GM18499 (cell line): ENCODE results near the gene BLCAP.
"Not testable (repeated sequence)": the region's sequence is repeated elsewhere in the genome, so short reads cannot be mapped to it uniquely, and the experiment has no call there.

ENCODE experiments used
- ATAC-seq: cut with Tn5 transposase; IDR thresholded peaks from one replicate; pipeline ENCODE4 v1.9.1; 2021; ENCODE audit warnings: moderate number of reproducible peaks; ENCODE audit not compliant: insufficient read depth, unreplicated experiment

BLCAP gene

DNA sequence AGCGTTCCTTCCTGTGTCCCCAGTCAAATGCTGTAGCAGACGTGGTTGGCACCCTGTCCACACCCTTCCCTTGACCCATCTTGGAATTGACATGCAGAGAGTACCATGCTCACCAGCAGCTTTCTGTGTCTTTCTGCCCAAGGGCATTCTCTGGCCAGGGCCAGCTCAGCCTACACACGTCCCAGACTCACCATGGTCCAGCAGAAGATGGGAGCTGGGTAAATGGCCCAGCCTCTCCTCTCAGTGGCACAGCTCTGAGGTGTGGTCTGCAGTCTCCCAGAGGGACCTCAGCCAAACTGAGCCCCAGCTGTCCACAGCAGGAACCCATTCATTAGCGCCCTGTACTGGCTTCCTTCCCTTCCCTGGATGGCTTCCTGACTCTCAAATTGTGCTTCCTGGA is 31.1 kb upstream of the BLCAP start:
- no peak for ATAC-seq

DNA sequence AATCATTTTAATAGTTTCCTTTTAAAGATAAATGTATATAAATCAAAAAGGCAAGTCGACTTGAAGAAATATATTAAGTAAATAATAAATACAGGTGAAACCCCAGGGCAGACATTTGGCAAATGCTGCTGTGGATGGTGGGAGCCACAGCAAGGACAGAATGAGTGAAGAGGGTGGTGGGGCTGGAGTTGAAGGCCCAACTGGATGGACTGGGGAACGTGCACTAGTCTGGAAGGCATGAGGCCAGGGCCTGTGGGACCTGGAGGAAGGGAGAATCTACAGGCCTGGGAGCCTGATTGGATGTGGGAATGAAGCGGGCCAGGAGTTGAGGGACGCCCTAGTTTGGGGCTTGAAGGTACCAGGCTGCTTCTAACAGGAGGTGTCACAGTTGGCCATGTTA is 30.6 kb upstream of the BLCAP start:
- no peak for ATAC-seq

- no peak for ATAC-seq
Observed at GRCh38 chr20:37556538-37556937, 28.9 kb upstream of the BLCAP start.

DNA sequence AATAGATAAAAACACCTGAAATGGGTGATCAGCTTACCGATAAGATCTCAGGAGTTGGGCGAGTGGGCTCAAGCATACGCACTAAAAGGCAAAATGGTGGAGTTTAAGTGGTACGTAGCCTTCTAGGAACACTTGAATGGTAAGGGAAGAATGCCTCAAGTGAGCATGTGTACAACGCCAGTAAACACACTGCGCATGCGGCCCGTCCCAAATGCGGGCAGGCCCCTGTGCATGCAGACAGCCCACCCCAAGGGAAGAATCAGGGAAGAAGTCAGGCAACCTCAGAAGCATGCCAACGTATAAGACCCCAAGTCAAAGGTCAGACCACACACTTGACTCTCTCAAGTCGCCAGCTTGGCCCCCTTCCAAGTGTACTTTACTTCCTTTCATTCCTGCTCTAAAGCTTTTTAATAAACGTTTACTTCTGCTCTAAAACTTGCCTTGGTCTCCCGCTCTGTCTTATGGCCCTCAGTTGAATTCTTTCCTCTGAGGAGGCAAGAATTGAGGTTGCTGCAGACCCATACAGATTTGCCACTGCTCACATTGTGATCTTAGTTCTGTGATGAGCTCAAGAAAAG is 27.1 kb upstream of the BLCAP start:
- ATAC-seq = not testable (repeated sequence)

GRCh38 chr20:37552415-37552814 is 24.7 kb upstream of the BLCAP start:
- ATAC-seq = no peak

- not testable (repeated sequence) for ATAC-seq
Observed at GRCh38 chr20:37551660-37552059, 24.0 kb upstream of the BLCAP start.

DNA sequence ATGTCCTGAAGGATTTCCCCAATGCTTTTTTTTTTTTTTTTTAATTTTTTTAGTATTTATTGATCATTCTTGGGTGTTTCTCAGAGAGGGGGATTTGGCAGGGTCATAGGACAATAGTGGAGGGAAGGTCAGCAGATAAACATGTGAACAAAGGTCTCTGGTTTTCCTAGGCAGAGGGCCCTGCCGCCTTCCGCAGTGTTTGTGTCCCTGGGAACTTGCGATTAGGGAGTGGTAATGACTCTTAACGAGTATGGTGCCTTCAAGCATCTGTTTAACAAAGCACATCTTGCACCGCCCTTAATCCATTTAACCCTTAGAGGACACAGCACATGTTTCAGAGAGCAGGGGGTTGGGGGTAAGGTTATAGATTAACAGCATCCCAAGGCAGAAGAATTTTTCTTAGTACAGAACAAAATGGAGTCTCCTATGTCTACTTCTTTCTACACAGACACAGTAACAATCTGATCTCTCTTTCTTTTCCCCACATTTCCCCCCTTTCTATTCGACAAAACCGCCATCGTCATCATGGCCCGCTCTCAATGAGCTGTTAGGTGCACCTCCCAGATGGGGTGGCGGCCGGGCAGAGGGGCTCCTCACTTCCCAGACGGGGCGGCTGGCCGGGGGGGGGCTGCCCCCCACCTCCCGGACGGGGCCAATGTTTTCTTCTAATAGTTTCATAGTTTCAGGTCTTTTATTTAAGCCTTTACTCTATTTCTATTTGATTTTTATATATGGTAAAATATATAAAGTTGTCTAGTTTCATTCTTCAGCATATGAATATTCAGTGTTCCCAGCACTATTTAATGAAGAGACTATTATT is 22.6 kb upstream of the BLCAP start:
- not testable (repeated sequence) for ATAC-seq

- ATAC-seq = no peak
Observed at GRCh38 chr20:37547912-37548311, 20.2 kb upstream of the BLCAP start.

DNA sequence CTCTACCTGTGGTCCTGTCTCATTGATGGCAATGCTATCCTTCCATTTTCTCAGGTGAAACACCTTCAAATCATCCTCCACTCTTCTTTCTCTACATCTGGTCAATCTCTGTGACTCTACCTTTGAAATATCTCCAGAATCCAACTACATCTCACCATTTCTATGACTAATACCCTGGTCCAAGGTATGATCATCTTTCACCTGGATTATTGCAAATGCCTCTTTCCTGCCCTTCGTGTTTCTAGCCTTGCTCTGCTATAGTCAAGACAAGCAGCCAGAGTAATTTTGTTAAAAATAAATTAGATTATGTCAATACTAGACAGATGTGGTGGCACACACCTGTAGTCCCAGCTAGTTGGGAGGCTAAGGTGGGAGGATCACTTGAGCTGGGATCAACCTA is 17.8 kb upstream of the BLCAP start:
- ATAC-seq = no peak

DNA sequence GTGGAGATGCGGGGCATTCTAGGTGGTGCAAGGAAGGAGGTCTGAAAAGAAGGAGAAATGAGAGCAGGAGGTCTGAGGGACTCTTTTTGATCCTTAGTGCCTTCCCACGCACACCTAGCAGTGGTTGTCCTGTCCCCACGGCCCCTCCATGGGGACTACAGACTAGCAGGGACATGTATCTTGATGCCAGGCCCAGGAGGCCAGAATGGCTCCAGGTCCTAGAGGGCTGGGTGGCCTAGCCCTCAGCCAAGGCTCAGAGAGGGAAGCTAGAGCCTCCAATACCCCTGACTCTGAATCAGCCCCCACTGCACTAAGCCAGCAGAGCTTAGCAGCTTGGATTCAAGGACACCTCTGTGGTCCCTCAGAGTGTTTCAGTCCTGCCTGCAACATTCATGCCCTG is 16.7 kb upstream of the BLCAP start:
- no peak for ATAC-seq

- ATAC-seq = no peak
Observed at GRCh38 chr20:37543828-37544227, 16.2 kb upstream of the BLCAP start.

DNA sequence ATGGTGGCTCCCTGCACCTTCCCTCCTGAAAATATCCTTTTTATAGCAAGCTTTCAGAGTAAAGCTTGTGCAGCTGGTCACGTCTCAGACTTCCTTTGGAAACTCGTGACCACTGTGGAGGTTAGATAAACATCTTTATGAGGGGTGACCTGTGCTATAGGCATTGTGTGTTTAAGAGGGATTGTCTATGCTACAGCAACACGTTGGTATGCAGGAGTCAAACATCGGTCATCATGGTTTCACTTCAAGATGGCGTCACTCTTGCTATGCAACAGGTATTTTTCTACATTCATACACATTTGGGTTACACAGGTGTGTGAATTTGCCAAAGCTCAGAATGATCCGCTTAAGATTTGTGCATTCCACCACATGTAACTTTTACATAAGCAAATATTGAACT is 14.6 kb upstream of the BLCAP start:
- ATAC-seq = no peak

DNA sequence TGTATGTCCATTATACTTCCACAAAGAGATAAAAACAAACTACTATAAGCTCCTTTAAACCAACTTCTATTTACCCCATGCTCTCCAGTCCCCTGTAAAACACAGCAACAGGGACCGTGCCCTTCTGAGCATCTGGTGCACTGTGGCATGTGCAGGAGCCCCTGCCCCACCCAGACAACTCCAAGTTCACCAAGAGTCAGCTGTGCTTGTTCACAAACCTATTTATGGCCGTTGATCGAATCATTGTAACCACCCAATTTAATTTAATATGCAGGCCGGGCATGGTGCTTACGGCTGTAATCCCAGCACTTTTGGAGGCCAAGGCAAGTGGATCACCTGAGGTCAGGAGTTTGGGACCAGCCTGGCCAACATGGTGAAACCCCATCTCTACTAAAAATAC is 13.7 kb upstream of the BLCAP start:
- no peak for ATAC-seq

GRCh38 chr20:37540838-37541237 is 13.2 kb upstream of the BLCAP start:
- ATAC-seq = not testable (repeated sequence)

- no peak for ATAC-seq
Observed at GRCh38 chr20:37540001-37540400, 12.3 kb upstream of the BLCAP start.

DNA sequence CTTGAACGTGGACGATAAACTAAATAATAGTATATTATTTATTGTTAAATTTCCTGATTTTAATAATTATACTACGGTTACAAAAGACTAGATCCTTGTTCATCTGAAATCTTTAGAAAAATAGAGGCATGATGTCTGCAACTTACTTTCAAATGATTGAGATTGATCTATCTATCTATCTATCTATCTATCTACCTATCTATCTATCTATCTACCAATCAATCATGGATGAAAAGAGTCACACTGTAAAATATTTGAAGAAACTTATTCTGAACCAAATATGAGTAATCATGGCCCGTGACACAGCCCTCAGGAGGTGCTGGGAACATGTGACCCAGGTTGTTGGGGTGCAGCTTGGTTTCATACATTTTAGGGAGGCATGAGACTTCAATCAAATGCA is 11.7 kb upstream of the BLCAP start:
- no peak for ATAC-seq

DNA sequence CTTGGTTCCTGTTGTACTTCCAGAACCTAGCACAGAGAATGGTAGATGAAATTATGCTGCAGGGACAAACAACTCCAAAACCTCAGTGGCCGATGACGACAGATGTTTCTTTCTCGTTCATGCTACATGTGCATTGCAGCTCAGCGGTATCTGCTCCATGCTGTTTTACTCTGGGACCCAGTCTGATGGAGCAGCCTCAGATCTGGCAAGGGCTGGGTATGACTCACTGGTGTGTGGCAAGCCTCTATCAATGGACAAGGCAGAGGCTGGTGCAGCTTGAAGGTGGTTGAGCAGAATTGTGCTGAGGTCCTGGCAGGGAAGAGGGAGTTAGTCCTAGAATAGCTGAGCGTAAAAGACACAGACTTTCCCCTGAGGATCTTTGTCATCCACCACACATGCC is 10.3 kb upstream of the BLCAP start:
- no peak for ATAC-seq

GRCh38 chr20:37537505-37537904 is 9.8 kb upstream of the BLCAP start:
- ATAC-seq = no peak

DNA sequence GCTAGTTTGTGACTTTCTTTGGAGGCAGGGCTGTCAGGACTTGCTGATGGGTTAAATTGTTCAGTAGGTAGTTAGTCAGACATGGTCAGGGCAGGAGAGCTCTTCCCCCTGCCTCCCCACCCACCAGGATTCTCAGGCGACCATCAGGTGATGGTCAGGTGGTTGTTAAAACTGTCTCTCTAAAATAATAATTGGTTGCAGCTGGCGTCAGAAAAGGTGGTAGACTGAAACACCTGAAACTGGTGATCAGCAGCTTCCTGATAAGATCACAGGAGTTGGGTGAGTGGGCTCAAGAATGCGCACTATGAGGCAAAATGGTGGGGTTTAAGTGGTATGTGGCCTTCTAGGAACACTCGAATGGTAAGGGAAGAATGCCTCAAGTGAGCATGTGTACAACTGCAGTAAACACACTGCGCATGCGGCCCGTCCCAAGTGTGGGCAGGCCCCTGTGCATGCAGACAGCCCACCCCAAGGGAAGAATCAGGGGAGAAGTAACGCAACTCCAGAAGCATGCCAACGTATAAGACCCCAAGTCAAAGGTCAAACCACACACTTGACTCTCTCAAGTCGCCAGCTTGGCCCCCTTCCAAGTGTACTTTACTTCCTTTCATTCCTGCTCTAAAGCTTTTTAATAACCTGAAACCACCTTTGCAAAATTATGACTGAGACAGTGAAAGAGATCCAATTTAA is 7.9 kb upstream of the BLCAP start:
- no peak for ATAC-seq

DNA sequence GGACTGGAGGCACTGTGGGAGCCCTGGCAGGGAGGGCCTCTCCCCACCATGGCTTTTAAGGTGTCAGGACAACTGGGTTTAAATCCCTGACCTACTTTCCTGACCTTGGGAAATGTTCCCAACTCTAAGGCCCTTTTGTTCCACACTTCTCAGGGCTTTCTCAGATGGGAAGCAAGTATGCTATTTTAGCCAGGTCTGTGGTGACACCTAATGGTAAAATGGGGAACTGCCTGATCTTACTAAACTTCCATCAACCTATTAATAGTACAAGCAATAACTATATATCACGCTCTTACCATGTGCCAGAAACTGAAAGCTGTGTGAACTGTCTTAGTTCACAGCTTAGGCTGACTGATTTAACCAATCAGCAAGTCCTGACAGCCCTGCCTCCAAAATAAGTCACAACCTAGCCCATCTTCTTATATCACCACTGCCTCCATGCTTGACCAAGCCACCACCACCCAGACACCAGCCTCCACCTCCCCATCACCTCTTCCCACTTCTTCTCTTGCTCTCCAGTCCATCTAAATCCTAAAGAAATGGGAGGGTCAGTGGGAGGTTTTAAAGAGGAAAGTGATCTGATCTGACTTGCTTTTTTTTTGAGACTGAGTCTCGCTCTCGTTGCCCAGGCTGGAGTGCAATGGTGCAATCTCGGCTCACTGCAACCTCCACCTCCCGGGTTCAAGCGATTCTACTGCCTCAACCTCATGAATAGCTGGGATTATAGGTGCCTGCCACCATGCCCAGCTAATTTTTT is 6.9 kb upstream of the BLCAP start:
- peak; percentile 73 for ATAC-seq
